ENCODE results near the gene HHIPL1. TPM values are rescaled to one million over a fixed set of nuclear protein-coding genes. Genes with fewer than 3 reads are reported as not detected.

Gene HHIPL1
- polyA plus RNA-seq, 2 of the 4 experiments (the other 2 are of a cell fraction) = 0.19 to 0.23 TPM

- TF ChIP-seq EHMT2 (IDR thresholded peaks at IDR 0.05; ENCODE audit: low read depth) = no peak
- no peak for TF ChIP-seq E2F6 (IDR thresholded peaks at IDR 0.05; ENCODE audit: borderline replicate concordance, low read depth)
- no peak for TF ChIP-seq CEBPB (IDR thresholded peaks at IDR 0.05)
- no peak for TF ChIP-seq CHD2 (IDR thresholded peaks at IDR 0.05; ENCODE audit: low read length, partially characterized antibody)
- TF ChIP-seq RAD21 (conservative IDR thresholded peaks at IDR 0.05 in 1 of 2, IDR thresholded peaks at IDR 0.05 in 1 of 2) = no peak
- no peak for TF ChIP-seq BCL3 (IDR thresholded peaks at IDR 0.05)
- TF ChIP-seq TP53 (CRISPR knock-in tag; IDR thresholded peaks at IDR 0.05) = no peak
- no peak for TF ChIP-seq MYC (IDR thresholded peaks at IDR 0.05; ENCODE audit: borderline replicate concordance, low read length)
- no peak for TF ChIP-seq NFE2L2 (conservative IDR thresholded peaks at IDR 0.05; ENCODE audit: low read length)
- no peak for TF ChIP-seq MAZ (IDR thresholded peaks at IDR 0.05; ENCODE audit: borderline replicate concordance, low read depth, low read length)
- no peak for TF ChIP-seq ELK1 (IDR thresholded peaks at IDR 0.05; ENCODE audit: low read depth, low read length)
- TF ChIP-seq KDM1A (IDR thresholded peaks at IDR 0.05; ENCODE audit: low read depth) = no peak
- no peak for TF ChIP-seq SMC3 (IDR thresholded peaks at IDR 0.05)
- no peak for TF ChIP-seq POLR2AphosphoS2 (conservative IDR thresholded peaks at IDR 0.05; ENCODE audit: low read length)
- peaks cover 4% of the 10 kb centered on the region for H3K4me1 ChIP-seq
- CTCF ChIA-PET = interaction anchor here (0.8 to 5.7 kb wide), 16 partner anchors 9 to 398 kb away, joined by 3 to 42 read pairs (median 6); no protein-coding TSS in a partner anchor
- DNase-seq (ENCODE audit: low read depth in 1 of 2, low spot score in 1 of 2) = no peak
- 60% methylated on average over 11 of the region's 11 CpGs for WGBS (ENCODE audit: missing lambda C conversion rate)
- no peak overlapping the region for H3K27ac ChIP-seq
- H3K4me2 ChIP-seq = no peak overlapping the region
- FAIRE-seq = no peak
- no peak overlapping the region for H3K4me3 ChIP-seq
- peaks cover 18% of the 10 kb centered on the region; the same call in 2 of the 3 replicates for H3K9me3 ChIP-seq
- no peak for ATAC-seq
- POLR2A ChIA-PET = no interaction called here
Measured at GRCh38 chr14:99681832-99682148, 36.9 kb downstream of the HHIPL1 start.

GRCh38 chr14:99682809-99683618 lies 38.1 kb downstream of the HHIPL1 start:
- Histone ChIP-seq H3K27ac (peak overlapping the region; percentile 77 to 90), H3K4me3 (peak overlapping the region; percentile 68)
- POLR2A ChIA-PET = interaction anchor here (1.0 kb wide), 2 partner anchors 202 kb away, joined by 3 to 6 read pairs; partner anchors contain the start of genes CCNK and SETD3

More at GRCh38 chr14:99682809-99683618, 38.1 kb downstream of the HHIPL1 start:
- CTCF ChIA-PET = interaction anchor here (0.5 to 5.7 kb wide), 33 partner anchors 11 to 397 kb away, joined by 3 to 42 read pairs (median 4); no protein-coding TSS in a partner anchor
- Histone ChIP-seq H3K4me2 (peak overlapping the region; percentile 99), H3K9me3 (peaks cover 9% of the 10 kb centered on the region; the same call in 2 of the 3 replicates), H3K4me1 (peaks cover 4% of the 10 kb centered on the region)
- FAIRE-seq (no peak), DNase-seq (ENCODE audit: low read depth in 1 of 2, low spot score in 1 of 2) (peak; percentile 77 to 89), ATAC-seq (peak; percentile 72 to 86)
- 1% methylated on average over 24 of the region's 42 CpGs for WGBS (ENCODE audit: missing lambda C conversion rate)
- TF ChIP-seq RAD21 (conservative IDR thresholded peaks at IDR 0.05 in 1 of 2, IDR thresholded peaks at IDR 0.05 in 1 of 2) (peak; percentile 70 to 73), TP53 (CRISPR knock-in tag; IDR thresholded peaks at IDR 0.05) (0 out of 2 replicates have a peak, but pooled peaks have one; percentile 68), POLR2A (IDR thresholded peaks at IDR 0.05; ENCODE audit: low read length) (peak; percentile 32; the same call in 1 of the 2 replicates), SMC3 (IDR thresholded peaks at IDR 0.05) (peak; percentile 84), EHMT2 (IDR thresholded peaks at IDR 0.05; ENCODE audit: low read depth) (no peak), CTCF (IDR thresholded peaks at IDR 0.05) (peak; percentile 94), KDM1A (IDR thresholded peaks at IDR 0.05; ENCODE audit: low read depth) (no peak)
